RWPE1 (cell line): Measurements from ENCODE around the gene TBC1D10A.

ENCODE experiments used
- CTCF ChIA-PET: fragments of 350-600 bp; sonication (Branson Sonifier 250); formaldehyde crosslinking; extraction: SDS; loops from one replicate; lab custom pipeline; 2021; lab: Yijun Ruan, JAX
- POLR2A ChIA-PET: fragments of 400-600 bp; formaldehyde crosslinking; extraction: SDS; loops from one replicate; lab custom pipeline; 2020; ENCODE audit warnings: antibody characterized with exemption; ENCODE audit not compliant: low non-redundant PET; lab: Yijun Ruan, JAX
- DNase-seq: peaks from one replicate; pipeline ENCODE4 v3.0.0; 2012; ENCODE audit warnings: low spot score
- H3K27ac ChIP-seq: fragments of 450-650 bp; 2 replicates; pipeline ENCODE4 v1.5.1; 2017
- CTCF ChIP-seq: fragments of 450-650 bp; conservative IDR thresholded peaks from 2 replicates; pipeline ENCODE4 v1.5.1; 2017; ENCODE audit warnings: low read depth, mild to moderate bottlenecking

Gene TBC1D10A

GRCh38 chr22:30274437-30274812 lies 52.3 kb downstream of the TBC1D10A start:
- no peak for TF ChIP-seq CTCF
- no peak for DNase-seq
- peak overlapping the region; percentile 49 for H3K27ac ChIP-seq
- POLR2A ChIA-PET, result no interaction called here
- CTCF ChIA-PET, result interaction anchor here (0.6 kb wide), 1 partner anchor 62 kb away, joined by 4 read pairs; no protein-coding TSS in a partner anchor

GRCh38 chr22:30273711-30274436 lies 52.9 kb downstream of the TBC1D10A start:
- H3K27ac ChIP-seq, result peak overlapping the region; percentile 49
- no peak for DNase-seq
- ChIA-PET CTCF (no interaction called here), POLR2A (no interaction called here)
- no peak for TF ChIP-seq CTCF

- no peak for TF ChIP-seq CTCF
- no peak for DNase-seq
- peak overlapping the region; percentile 49; the same call in 1 of the 2 replicates for H3K27ac ChIP-seq
- POLR2A ChIA-PET, result no interaction called here
- CTCF ChIA-PET, result no interaction called here
Observed at GRCh38 chr22:30272781-30273601, 53.8 kb downstream of the TBC1D10A start.

GRCh38 chr22:30270832-30271231 lies 55.9 kb downstream of the TBC1D10A start:
- no peak overlapping the region for H3K27ac ChIP-seq
- ChIA-PET CTCF (no interaction called here), POLR2A (no interaction called here)
- TF ChIP-seq CTCF, result no peak
- no peak for DNase-seq

- POLR2A ChIA-PET, result no interaction called here
- CTCF ChIA-PET, result no interaction called here
- H3K27ac ChIP-seq, result no peak overlapping the region
- no peak for DNase-seq
- TF ChIP-seq CTCF, result no peak
Observed at GRCh38 chr22:30268331-30268730, 58.4 kb downstream of the TBC1D10A start.

- ChIA-PET CTCF (no interaction called here), POLR2A (no interaction called here)
- TF ChIP-seq CTCF, result no peak
- H3K27ac ChIP-seq, result no peak overlapping the region
- no peak for DNase-seq
Observed at GRCh38 chr22:30267382-30268302, 59.1 kb downstream of the TBC1D10A start.
